ENCODE results near the gene CACNA1S.
A peak's percentile ranks its signal among the peaks of the same experiment; 100 is the strongest.

CACNA1S gene

GRCh38 chr1:201023920-201024624 lies 88.2 kb downstream of the CACNA1S start:
- no peak for DNase-seq

GRCh38 chr1:201023517-201023902 lies 88.7 kb downstream of the CACNA1S start, which contains the start of gene KIF21B:
KIF21B (minus strand) TSS chr1:201023714; CDS start chr1:201023383, 331 bp downstream.
- DNase-seq = peak; percentile 83

GRCh38 chr1:201022820-201023516 lies 89.3 kb downstream of the CACNA1S start:
- DNase-seq = no peak

GRCh38 chr1:201022493-201022819 lies 89.8 kb downstream of the CACNA1S start:
- no peak for DNase-seq

- DNase-seq = no peak
These were observed 90.4 kb downstream of the CACNA1S start for GRCh38 chr1:201021630-201022492.

- no peak for DNase-seq
These were observed 91.3 kb downstream of the CACNA1S start for GRCh38 chr1:201020721-201021629.

GRCh38 chr1:201020040-201020591 lies 92.1 kb downstream of the CACNA1S start:
- no peak for DNase-seq

GRCh38 chr1:201019321-201019977 lies 92.8 kb downstream of the CACNA1S start:
- DNase-seq = no peak

- no peak for DNase-seq
These were observed 94.4 kb downstream of the CACNA1S start for GRCh38 chr1:201017828-201018163.

- DNase-seq = no peak
These were observed 95.0 kb downstream of the CACNA1S start for GRCh38 chr1:201016943-201017827.

GRCh38 chr1:201016211-201016651 lies 96.0 kb downstream of the CACNA1S start:
- DNase-seq = no peak

- DNase-seq = no peak
These were observed 96.6 kb downstream of the CACNA1S start for GRCh38 chr1:201015551-201016091.

- no peak for DNase-seq
These were observed 97.4 kb downstream of the CACNA1S start for GRCh38 chr1:201014816-201015200.

GRCh38 chr1:201013991-201014815 lies 98.0 kb downstream of the CACNA1S start:
- no peak for DNase-seq

GRCh38 chr1:201013031-201013485 lies 99.2 kb downstream of the CACNA1S start:
- DNase-seq = no peak

- no peak for DNase-seq
These were observed 100.6 kb downstream of the CACNA1S start for GRCh38 chr1:201011616-201012015.

- no peak for DNase-seq
These were observed 102.1 kb downstream of the CACNA1S start for GRCh38 chr1:201009962-201010645.

GRCh38 chr1:201008666-201009360 lies 103.4 kb downstream of the CACNA1S start:
- no peak for DNase-seq

Measured in NCI-H774 (cell line).